IMR-90 (cell line): Measurements from ENCODE around the gene TMEM213. TPM values are rescaled to one million over a fixed set of nuclear protein-coding genes. Genes with fewer than 3 reads are reported as not detected.

Experiments used
- ATAC-seq: fragments of 200-7000 bp; cut with Tn5 transposase; 2 replicates; pipeline ENCODE4 v1.9.1; 2020; ENCODE audit warnings: low read depth, mild to moderate bottlenecking, moderate library complexity
- BruUV-seq: library from RNA; stranded (reverse); fragments of 400-500 nt; replicated peaks from 2 replicates; lab custom pipeline; 2021; lab: Mats Ljungman, UMichigan
- CTCF ChIA-PET: fragments of 300-600 bp; formaldehyde crosslinking; extraction: SDS; loops from one replicate; lab custom pipeline; 2021; ENCODE audit warnings: antibody characterized with exemption; lab: Yijun Ruan, JAX
- POLR2A ChIA-PET: fragments of 300-600 bp; sonication (Branson Sonifier 250); formaldehyde crosslinking; loops from one replicate; lab custom pipeline; 2022; ENCODE audit warnings: antibody characterized with exemption; ENCODE audit not compliant: unreplicated experiment; lab: Charles Lee
- DNase-seq: peaks from one replicate; pipeline ENCODE4 v3.0.0; 2013
- H2AFZ ChIP-seq: replicated peaks from 2 replicates; pipeline ENCODE3; 2013; ENCODE audit warnings: low read length, mild to moderate bottlenecking; ENCODE audit not compliant: poor library complexity
- H2AK5ac ChIP-seq: 2 replicates; pipeline ENCODE4 v1.6.1; 2013; ENCODE audit warnings: low read depth, low read length, inconsistent platforms
- H2AK9ac ChIP-seq: replicated peaks from 2 replicates; pipeline ENCODE3; 2013; ENCODE audit warnings: mild to moderate bottlenecking, low read depth, low read length, moderate library complexity; ENCODE audit not compliant: poor library complexity
- H2BK120ac ChIP-seq: 2 replicates; pipeline ENCODE4 v1.6.1; 2013; ENCODE audit warnings: low read depth, low read length, inconsistent platforms
- H2BK15ac ChIP-seq: 3 replicates; pipeline ENCODE4 v1.6.1; 2013; ENCODE audit warnings: low read depth, low read length, inconsistent platforms
- H2BK20ac ChIP-seq: 2 replicates; pipeline ENCODE4 v1.6.1; 2013; ENCODE audit warnings: low read depth, mild to moderate bottlenecking, inconsistent platforms, low read length, moderate library complexity
- H2BK5ac ChIP-seq: 2 replicates; pipeline ENCODE4 v1.6.1; 2013; ENCODE audit warnings: mild to moderate bottlenecking, low read depth, low read length, inconsistent platforms; ENCODE audit not compliant: poor library complexity, severe bottlenecking
- H3K14ac ChIP-seq: replicated peaks from 2 replicates; pipeline ENCODE4 v1.6.1; 2013; ENCODE audit warnings: low read depth, low read length, inconsistent platforms
- H3K18ac ChIP-seq: 2 replicates; pipeline ENCODE4 v1.6.1; 2013; ENCODE audit warnings: low read depth, low read length, control low read depth
- H3K23ac ChIP-seq: 2 replicates; pipeline ENCODE4 v1.6.1; 2013; ENCODE audit warnings: low read depth, low read length, inconsistent platforms
- H3K27ac ChIP-seq: 2 replicates; pipeline ENCODE4 v1.5.1; 2013; ENCODE audit warnings: mild to moderate bottlenecking, control low read depth, low read length; ENCODE audit not compliant: insufficient read depth
- H3K27me3 ChIP-seq: 2 replicates; pipeline ENCODE4 v1.6.1; 2013; ENCODE audit warnings: low read length; ENCODE audit not compliant: control insufficient read depth, insufficient read depth
- H3K36me3 ChIP-seq: 2 replicates; pipeline ENCODE4 v1.6.1; 2013; ENCODE audit warnings: low read length, mixed read lengths; ENCODE audit not compliant: control insufficient read depth, insufficient read depth
- H3K4ac ChIP-seq: 2 replicates; pipeline ENCODE4 v1.6.1; 2013; ENCODE audit warnings: low read depth, low read length, inconsistent platforms
- H3K4me1 ChIP-seq: 2 replicates; pipeline ENCODE4 v1.6.1; 2013; ENCODE audit warnings: low read length, mixed read lengths; ENCODE audit not compliant: control insufficient read depth, insufficient read depth
- H3K4me2 ChIP-seq: 2 replicates; pipeline ENCODE4 v1.6.1; 2013; ENCODE audit warnings: low read depth, mild to moderate bottlenecking, control low read depth, low read length, moderate library complexity
- H3K4me3 ChIP-seq: 2 replicates; pipeline ENCODE4 v1.5.1; 2013; ENCODE audit warnings: low read depth, mild to moderate bottlenecking, control low read depth, low read length, moderate library complexity; ENCODE audit not compliant: insufficient read depth
- H3K56ac ChIP-seq: 2 replicates; pipeline ENCODE4 v1.6.1; 2013; ENCODE audit warnings: low read length, inconsistent platforms; ENCODE audit not compliant: insufficient read depth; ENCODE audit errors: extremely low read depth
- H3K79me1 ChIP-seq, 2 experiments: 2 replicates each; pipeline ENCODE4 v1.6.1; 2013; ENCODE audit warnings: low read length in 2 of 2, inconsistent platforms in 1 of 2, low read depth in 1 of 2
- H3K9ac ChIP-seq: 2 replicates; pipeline ENCODE4 v1.6.1; 2013; ENCODE audit warnings: low read depth, low read length, control low read depth
- H3K9me1 ChIP-seq: 2 replicates; pipeline ENCODE4 v1.6.1; 2013; ENCODE audit warnings: low read length, inconsistent platforms; ENCODE audit not compliant: insufficient read depth
- H3K9me3 ChIP-seq: 2 replicates; pipeline ENCODE4 v1.6.1; 2013; ENCODE audit warnings: low read length; ENCODE audit not compliant: control insufficient read depth, insufficient read depth
- H4K20me1 ChIP-seq: 2 replicates; pipeline ENCODE4 v1.6.1; 2013; ENCODE audit warnings: low read length, inconsistent platforms; ENCODE audit not compliant: insufficient read depth
- H4K5ac ChIP-seq: 2 replicates; pipeline ENCODE4 v1.6.1; 2013; ENCODE audit warnings: mild to moderate bottlenecking, low read depth, low read length, control low read depth
- H4K8ac ChIP-seq, 2 experiments: 2 replicates each; pipeline ENCODE4 v1.6.1; 2013; ENCODE audit warnings: low read depth in 2 of 2, low read length in 2 of 2, control low read depth in 1 of 2, inconsistent platforms in 1 of 2
- H4K91ac ChIP-seq: 2 replicates; pipeline ENCODE4 v1.6.1; 2013; ENCODE audit warnings: low read depth, low read length, inconsistent platforms; ENCODE audit not compliant: insufficient read depth
- CEBPB ChIP-seq: IDR thresholded peaks from 2 replicates; pipeline ENCODE4 v1.6.1; 2012; ENCODE audit warnings: low read depth, low read length, improper control_type of control experiment
- CHD1 ChIP-seq: IDR thresholded peaks from 2 replicates; pipeline ENCODE4 v1.6.1; 2012; ENCODE audit warnings: low read depth, low read length, improper control_type of control experiment
- CTCF ChIP-seq: conservative IDR thresholded peaks from 2 replicates; pipeline ENCODE4 v1.5.1; 2012; ENCODE audit warnings: mild to moderate bottlenecking, low read depth, low read length, improper control_type of control experiment
- ELK1 ChIP-seq: fragments of 150-350 bp; IDR thresholded peaks from 2 replicates; pipeline ENCODE4 v1.6.1; 2016; ENCODE audit warnings: low read depth, mild to moderate bottlenecking, low read length, moderate library complexity, borderline replicate concordance
- FOS ChIP-seq: fragments of 150-350 bp; IDR thresholded peaks from 2 replicates; pipeline ENCODE4 v1.6.1; 2016; ENCODE audit warnings: low read depth, low read length
- MAFK ChIP-seq: IDR thresholded peaks from 2 replicates; pipeline ENCODE4 v1.6.1; 2012; ENCODE audit warnings: low read depth, low read length, improper control_type of control experiment
- MAZ ChIP-seq: IDR thresholded peaks from 2 replicates; pipeline ENCODE4 v1.6.1; 2012; ENCODE audit warnings: low read depth, mild to moderate bottlenecking, low read length, improper control_type of control experiment, moderate library complexity, borderline replicate concordance
- MXI1 ChIP-seq: IDR thresholded peaks from 2 replicates; pipeline ENCODE4 v1.6.1; 2012; ENCODE audit warnings: low read depth, mild to moderate bottlenecking, low read length, moderate library complexity, borderline replicate concordance
- NFE2L2 ChIP-seq: fragments of 150-350 bp; IDR thresholded peaks from 2 replicates; pipeline ENCODE4 v1.6.1; 2016; ENCODE audit warnings: low read depth, mild to moderate bottlenecking, low read length
- POLR2A ChIP-seq: IDR thresholded peaks from 2 replicates; pipeline ENCODE4 v1.6.1; 2012; ENCODE audit warnings: mild to moderate bottlenecking, low read depth, low read length
- RAD21 ChIP-seq: IDR thresholded peaks from 2 replicates; pipeline ENCODE4 v1.6.1; 2012; ENCODE audit warnings: low read length, improper control_type of control experiment
- RCOR1 ChIP-seq: IDR thresholded peaks from 2 replicates; pipeline ENCODE4 v1.6.1; 2012; ENCODE audit warnings: mild to moderate bottlenecking, low read length, improper control_type of control experiment; ENCODE audit not compliant: insufficient replicate concordance
- RFX5 ChIP-seq: IDR thresholded peaks from 2 replicates; pipeline ENCODE4 v1.8.0; 2012; ENCODE audit warnings: low read depth, mild to moderate bottlenecking, low read length, moderate library complexity
- SMC3 ChIP-seq: fragments of 150-350 bp; IDR thresholded peaks from 2 replicates; pipeline ENCODE4 v1.6.1; 2016; ENCODE audit warnings: low read depth, mild to moderate bottlenecking, antibody characterized with exemption, low read length, moderate library complexity
- USF2 ChIP-seq: fragments of 150-350 bp; IDR thresholded peaks from 2 replicates; pipeline ENCODE4 v1.6.1; 2017; ENCODE audit warnings: mild to moderate bottlenecking, antibody characterized with exemption, low read length, low read depth
- WGBS, 2 experiments: methylation state at CpG; one replicate each; pipeline versions ENCODE4 v1.1.5 to v1.1.7; 2013; ENCODE audit warnings: missing lambda C conversion rate in 2 of 2; ENCODE audit not compliant: insufficient read length in 1 of 2; ENCODE audit errors: extremely low coverage in 2 of 2; 5-methylcytosine and 5-hydroxymethylcytosine counted together
- dilution Hi-C: fragments of 300-500 bp; cut with HindIII; formaldehyde crosslinking; loops from one replicate; pipeline ENCODE4 v1.14.3; 2018; ENCODE audit warnings: low sequenced_read_pairs; ENCODE audit not compliant: unreplicated experiment
- in situ Hi-C: fragments of 300-500 bp; cut with MboI; formaldehyde crosslinking; loops from 3 replicates; pipeline ENCODE4 v1.14.3; 2019; ENCODE audit warnings: low sequenced_read_pairs, inconsistent platforms, mixed read lengths
- intact Hi-C: fragments of 100-400 bp; cut with micrococcal nuclease; formaldehyde crosslinking; loops from 2 replicates; pipeline ENCODE4 v1.10.0; 2022
- polyA plus RNA-seq, 3 experiments: library from polyadenylated mRNA; depleted of rRNA; stranded (reverse); fragments of >200 nt; gene quantifications; 2 replicates each; pipeline ENCODE4 v1.2.3, GENCODE V29; 2012; ENCODE audit warnings: low replicate concordance in 1 of 3
- total RNA-seq: library from RNA; depleted of rRNA; stranded (reverse); fragments of >200 nt; gene quantifications from 2 replicates; pipeline ENCODE4 v1.2.3, GENCODE V29; 2012

TMEM213 gene
- total and polyA plus RNA-seq, 2 of the 4 experiments (the other 2 are of a cell fraction) = not detected

GRCh38 chr7:138838166-138838565 is 40.4 kb downstream of the TMEM213 start:
- BruUV-seq = no TSS peak
- no peaks in the 10 kb centered on the region for H3K36me3 ChIP-seq
- no CpG with 5 or more reads among the region's 9 CpGs for WGBS, 2 experiments
- H3K9ac ChIP-seq = no peak overlapping the region
- no peak overlapping the region for H2BK20ac ChIP-seq
- no peak overlapping the region for H2BK15ac ChIP-seq
- no peak for ATAC-seq
- no peak overlapping the region for H4K8ac ChIP-seq
- ChIA-PET POLR2A (no interaction called here), CTCF (interaction anchor here (0.6 kb wide), 1 partner anchor 240 kb away, joined by 3 read pairs; no protein-coding TSS in a partner anchor)
- no peak for DNase-seq
- H2AK5ac ChIP-seq = no peak overlapping the region
- dilution Hi-C loops = no loop called here
- no peaks in the 10 kb centered on the region for H3K27me3 ChIP-seq
- 0 out of 2 replicates have a peak, but pooled peaks cover 2% of the 10 kb centered on the region for H3K4me1 ChIP-seq
- no peak overlapping the region for H4K5ac ChIP-seq
- no peaks in the 10 kb centered on the region for H3K9me3 ChIP-seq
- intact Hi-C loops = no loop called here
- H3K9me1 ChIP-seq = 0 out of 2 replicates have a peak, but pooled peaks cover 3% of the 10 kb centered on the region
- H3K56ac ChIP-seq = no peak overlapping the region
- no peak overlapping the region for H3K14ac ChIP-seq
- no peak overlapping the region for H2BK5ac ChIP-seq
- H3K4me3 ChIP-seq = no peak overlapping the region
- no peak overlapping the region for H3K23ac ChIP-seq
- no peaks in the 10 kb centered on the region for H3K79me1 ChIP-seq
- no peak overlapping the region for H2AFZ ChIP-seq
- no peak overlapping the region for H3K18ac ChIP-seq
- H3K4me2 ChIP-seq = no peak overlapping the region
- in situ Hi-C loops = no loop called here
- no peaks in the 10 kb centered on the region for H4K20me1 ChIP-seq
- no peak overlapping the region for H2AK9ac ChIP-seq
- no peak overlapping the region for H4K91ac ChIP-seq
- H2BK120ac ChIP-seq = no peak overlapping the region
- TF ChIP-seq ELK1 (no peak), MAFK (no peak), SMC3 (no peak), NFE2L2 (no peak), USF2 (no peak), CTCF (no peak), POLR2A (no peak), MAZ (no peak), RAD21 (no peak), CEBPB (no peak), FOS (no peak), RCOR1 (no peak), RFX5 (no peak), MXI1 (no peak), CHD1 (no peak)
- no peak overlapping the region for H3K4ac ChIP-seq
- H3K27ac ChIP-seq = no peak overlapping the region
